Activated CD8-positive, alpha-beta memory T cell treated with anti-CD3 and anti-CD28 coated beads for 4 hours (primary cell): ENCODE data around the gene ODAD2.

Source experiments
- DNase-seq, 2 donors: peaks; one replicate each; pipeline ENCODE4 v3.0.0-alpha.2; 2020; ENCODE audit warnings: low read depth in 2 of 2

Gene ODAD2

GRCh38 chr10:27844223-27844622, 154.7 kb downstream of the ODAD2 start:
- no peak for DNase-seq

GRCh38 chr10:27838901-27839300, 160.0 kb downstream of the ODAD2 start:
- no peak for DNase-seq

GRCh38 chr10:27838361-27838760, 160.5 kb downstream of the ODAD2 start:
- no peak for DNase-seq

GRCh38 chr10:27834476-27834875, 164.4 kb downstream of the ODAD2 start:
- no peak for DNase-seq

GRCh38 chr10:27833792-27834191, 165.1 kb downstream of the ODAD2 start:
- no peak for DNase-seq

GRCh38 chr10:27832826-27833225, 166.1 kb downstream of the ODAD2 start:
- DNase-seq, result no peak

- DNase-seq, result no peak
These were observed 172.5 kb downstream of the ODAD2 start for GRCh38 chr10:27826369-27826768.

GRCh38 chr10:27822301-27822700, 176.6 kb downstream of the ODAD2 start:
- DNase-seq, result no peak

- DNase-seq, result no peak
These were observed 178.2 kb downstream of the ODAD2 start for GRCh38 chr10:27820637-27821036.

GRCh38 chr10:27819781-27820531, 178.9 kb downstream of the ODAD2 start:
- DNase-seq, result no peak

- DNase-seq, result no peak
These were observed 182.6 kb downstream of the ODAD2 start for GRCh38 chr10:27816320-27816719.

GRCh38 chr10:27815846-27816245, 183.0 kb downstream of the ODAD2 start:
- no peak for DNase-seq

- DNase-seq, result no peak
These were observed 183.6 kb downstream of the ODAD2 start for GRCh38 chr10:27815261-27815660.

- no peak for DNase-seq
These were observed 193.7 kb downstream of the ODAD2 start for GRCh38 chr10:27805180-27805579.

- DNase-seq, result no peak
These were observed 194.7 kb downstream of the ODAD2 start for GRCh38 chr10:27804136-27804535.

GRCh38 chr10:27801171-27801785, 197.6 kb downstream of the ODAD2 start:
- no peak for DNase-seq

- DNase-seq, result no peak
These were observed 199.8 kb downstream of the ODAD2 start for GRCh38 chr10:27799046-27799445.

- DNase-seq, result no peak
These were observed 204.7 kb downstream of the ODAD2 start for GRCh38 chr10:27794157-27794556.

- DNase-seq, result no peak
These were observed 206.7 kb downstream of the ODAD2 start for GRCh38 chr10:27792216-27792615.

- DNase-seq, result no peak
These were observed 214.6 kb downstream of the ODAD2 start for GRCh38 chr10:27784272-27784671.

GRCh38 chr10:27783660-27784059, 215.2 kb downstream of the ODAD2 start:
- DNase-seq, result no peak

- DNase-seq, result no peak
These were observed 219.3 kb downstream of the ODAD2 start for GRCh38 chr10:27779462-27780015.

GRCh38 chr10:27774831-27775230, 224.0 kb downstream of the ODAD2 start:
- no peak for DNase-seq
